ENCODE measurements around the gene SIGMAR1. TPM values are rescaled to one million over a fixed set of nuclear protein-coding genes. Genes with fewer than 3 reads are reported as not detected.

The SIGMAR1 gene
- total RNA-seq (2022; extraction: Qiagen RNA extraction), result 158 to 211 TPM (median 201 TPM) in 5 replicates

GRCh38 chr9:34637356-34638137 lies at the start of gene SIGMAR1:
Gene SIGMAR1 (minus strand): TSS chr9:34637787. CDS start chr9:34637697, 90 bp downstream.

GRCh38 chr9:34662526-34663302 lies 25.1 kb upstream of the SIGMAR1 start, which contains the start of gene CCL27:
Gene CCL27 (minus strand): TSS chr9:34662657. CDS start chr9:34662633, 24 bp downstream.

GRCh38 chr9:34651876-34652601 lies 14.5 kb upstream of the SIGMAR1 start, which contains the start of gene IL11RA:
Gene IL11RA (plus strand): TSS chr9:34652185. CDS start chr9:34655218, 3,033 bp downstream.

GRCh38 chr9:34646211-34647083 lies 8.9 kb upstream of the SIGMAR1 start, which contains the start of gene GALT:
Gene GALT (plus strand): TSS chr9:34646675. CDS start chr9:34646705, 30 bp downstream.

GRCh38 chr9:34628656-34629490 lies 8.7 kb downstream of the SIGMAR1 start, which contains the start of gene ARID3C:
Gene ARID3C (minus strand): TSS chr9:34629066. CDS start chr9:34628014, 1,052 bp downstream.

GRCh38 chr9:34620061-34620994 lies 17.3 kb downstream of the SIGMAR1 start, which contains the start of gene DCTN3:
Gene DCTN3 (minus strand): TSS chr9:34620495. CDS start chr9:34620464, 31 bp downstream.

GRCh38 chr9:34611811-34612787 lies 25.5 kb downstream of the SIGMAR1 start, which contains the start of gene RPP25L:
Gene RPP25L (minus strand): TSS chr9:34612097. CDS start chr9:34611296, 801 bp downstream.

GRCh38 chr9:34589636-34590380 lies 47.8 kb downstream of the SIGMAR1 start, which contains the start of gene CNTFR:
Gene CNTFR (minus strand): TSS chr9:34589724. CDS start chr9:34568981, 20,743 bp downstream.

Other genes starting within 250 kb of the SIGMAR1 start
- gene FAM219A, start 179.2 kb downstream of the SIGMAR1 start, total RNA-seq (2022; extraction: Qiagen RNA extraction), result 13.9 to 18.4 TPM (median 16.8 TPM) in 5 replicates
- 0.07 to 0.21 TPM (median 0.12 TPM) in 5 replicates for gene DNAI1, start 179.0 kb downstream of the SIGMAR1 start, total RNA-seq (2022; extraction: Qiagen RNA extraction)
- 0.82 to 2.8 TPM (median 2.4 TPM) in 5 replicates for gene ENHO, start 114.8 kb downstream of the SIGMAR1 start, total RNA-seq (2022; extraction: Qiagen RNA extraction)
- 0.07 to 0.13 TPM (median 0.11 TPM) in 5 replicates for gene CNTFR, start 48.1 kb downstream of the SIGMAR1 start, total RNA-seq (2022; extraction: Qiagen RNA extraction)
- 35.1 to 50.0 TPM (median 48.2 TPM) in 5 replicates for gene RPP25L, start 25.7 kb downstream of the SIGMAR1 start, total RNA-seq (2022; extraction: Qiagen RNA extraction)
- 98.4 to 114 TPM (median 111 TPM) in 5 replicates for gene DCTN3, start 17.3 kb downstream of the SIGMAR1 start, total RNA-seq (2022; extraction: Qiagen RNA extraction)
- gene ARID3C, start 8.7 kb downstream of the SIGMAR1 start, total RNA-seq (2022; extraction: Qiagen RNA extraction), result 0.15 to 0.25 TPM (median 0.24 TPM) in 4 of 5 replicates, not detected in the other
- gene GALT, start 8.9 kb upstream of the SIGMAR1 start, total RNA-seq (2022; extraction: Qiagen RNA extraction), result 16.2 to 20.8 TPM (median 19.3 TPM) in 5 replicates
- 4.4 to 7.5 TPM (median 6.4 TPM) in 5 replicates for gene IL11RA, start 14.4 kb upstream of the SIGMAR1 start, total RNA-seq (2022; extraction: Qiagen RNA extraction)
- 0.15 to 0.21 TPM (median 0.16 TPM) in 3 of 5 replicates, not detected in the others for gene CCL27, start 24.9 kb upstream of the SIGMAR1 start, total RNA-seq (2022; extraction: Qiagen RNA extraction)
- gene CCL19, start 53.5 kb upstream of the SIGMAR1 start, total RNA-seq (2022; extraction: Qiagen RNA extraction), result not detected in 5 replicates
- not detected in 5 replicates for gene CCL21, start 72.3 kb upstream of the SIGMAR1 start, total RNA-seq (2022; extraction: Qiagen RNA extraction)